ENCODE results near the gene CUL5. TPM values are rescaled to one million over a fixed set of nuclear protein-coding genes. Genes with fewer than 3 reads are reported as not detected.

CUL5 gene
- total RNA-seq, 1 donor from 2014 or later, result 28.7 TPM

DNA sequence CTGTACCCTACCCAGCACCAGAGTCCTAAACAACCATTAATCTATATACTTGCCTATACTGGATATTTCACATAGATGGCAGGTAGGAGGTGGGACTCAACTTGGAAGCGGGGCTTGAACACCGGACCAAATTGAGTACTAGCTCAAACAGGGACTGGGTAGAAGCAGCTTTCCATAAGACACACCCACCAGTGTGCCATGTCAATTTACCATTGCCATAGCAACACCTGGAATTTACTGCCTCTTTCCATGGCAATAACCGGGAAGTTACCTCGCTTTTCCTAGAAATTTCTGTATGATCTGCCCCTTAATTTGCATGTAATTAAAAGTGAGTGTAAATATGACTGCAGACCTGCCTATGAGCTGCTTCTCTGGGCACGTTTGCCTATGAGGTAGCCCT is 38.6 kb upstream of the CUL5 start:
- Histone ChIP-seq H3K36me3 (ENCODE audit: control insufficient read depth, insufficient read depth, low read length) (no peaks in the 10 kb centered on the region), H3K27me3 (ENCODE audit: control insufficient read depth, insufficient read depth, low read length) (no peaks in the 10 kb centered on the region), H3K4me3 (ENCODE audit: low read depth, low read length) (no peak overlapping the region)
- TF ChIP-seq CTCF (IDR thresholded peaks at IDR 0.05; ENCODE audit: insufficient read depth, low read length, severe bottlenecking), result no peak
- DNase-seq (ENCODE audit: low read depth), result no peak
- FAIRE-seq, result no peak

DNA sequence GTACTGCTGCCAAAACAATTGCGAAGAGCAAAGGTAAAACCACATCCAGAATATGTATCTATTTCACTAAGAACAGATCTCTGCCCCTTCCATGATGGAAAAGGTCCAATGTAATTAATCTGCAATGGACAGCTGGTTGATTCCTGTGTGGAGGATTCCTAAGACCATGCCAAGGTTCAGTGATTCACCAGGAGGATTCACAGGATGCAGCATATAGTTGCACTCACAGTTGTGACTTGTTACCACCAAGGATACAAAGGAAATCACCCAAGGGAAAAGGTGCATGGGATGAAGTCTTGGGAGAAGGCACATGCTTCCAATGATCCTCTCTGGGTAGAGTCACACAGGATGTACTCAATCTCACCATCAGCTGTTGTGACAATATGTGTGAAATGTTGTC is 35.1 kb upstream of the CUL5 start:
- peak; percentile 47 for FAIRE-seq
- DNase-seq (ENCODE audit: low read depth), result no peak
- H3K4me3 ChIP-seq (ENCODE audit: low read depth, low read length), result no peak overlapping the region
- H3K27me3 ChIP-seq (ENCODE audit: control insufficient read depth, insufficient read depth, low read length), result no peaks in the 10 kb centered on the region
- TF ChIP-seq CTCF (IDR thresholded peaks at IDR 0.05; ENCODE audit: insufficient read depth, low read length, severe bottlenecking), result no peak
- H3K36me3 ChIP-seq (ENCODE audit: control insufficient read depth, insufficient read depth, low read length), result no peaks in the 10 kb centered on the region

GRCh38 chr11:107988397-107989158 is 20.1 kb upstream of the CUL5 start:
- DNase-seq (ENCODE audit: low read depth) (peak; percentile 68), FAIRE-seq (peak; percentile 79)
- Histone ChIP-seq H3K4me3 (ENCODE audit: low read depth, low read length) (no peak overlapping the region), H3K27me3 (ENCODE audit: control insufficient read depth, insufficient read depth, low read length) (no peaks in the 10 kb centered on the region), H3K36me3 (ENCODE audit: control insufficient read depth, insufficient read depth, low read length) (no peaks in the 10 kb centered on the region)
- TF ChIP-seq CTCF (IDR thresholded peaks at IDR 0.05; ENCODE audit: insufficient read depth, low read length, severe bottlenecking), result no peak

- no peaks in the 10 kb centered on the region for H3K27me3 ChIP-seq (ENCODE audit: control insufficient read depth, insufficient read depth, low read length)
- no peak overlapping the region for H3K4me3 ChIP-seq (ENCODE audit: low read depth, low read length)
- FAIRE-seq (no peak), DNase-seq (ENCODE audit: low read depth) (no peak)
- TF ChIP-seq CTCF (IDR thresholded peaks at IDR 0.05; ENCODE audit: insufficient read depth, low read length, severe bottlenecking), result no peak
- no peaks in the 10 kb centered on the region for H3K36me3 ChIP-seq (ENCODE audit: control insufficient read depth, insufficient read depth, low read length)
Observed at GRCh38 chr11:107991868-107992414, 16.8 kb upstream of the CUL5 start.

- FAIRE-seq (no peak), DNase-seq (ENCODE audit: low read depth) (no peak)
- no peak for TF ChIP-seq CTCF (IDR thresholded peaks at IDR 0.05; ENCODE audit: insufficient read depth, low read length, severe bottlenecking)
- no peak overlapping the region for H3K4me3 ChIP-seq (ENCODE audit: low read depth, low read length)
- no peaks in the 10 kb centered on the region for H3K27me3 ChIP-seq (ENCODE audit: control insufficient read depth, insufficient read depth, low read length)
- H3K36me3 ChIP-seq (ENCODE audit: control insufficient read depth, insufficient read depth, low read length), result no peaks in the 10 kb centered on the region
Observed at GRCh38 chr11:107996006-107996776, 12.5 kb upstream of the CUL5 start.
